GM21619 (cell line): ENCODE results near the gene FARP1.

Source experiments
- ATAC-seq: cut with Tn5 transposase; IDR thresholded peaks from one replicate; pipeline ENCODE4 v1.9.1; 2021; ENCODE audit not compliant: unreplicated experiment

Gene FARP1

DNA sequence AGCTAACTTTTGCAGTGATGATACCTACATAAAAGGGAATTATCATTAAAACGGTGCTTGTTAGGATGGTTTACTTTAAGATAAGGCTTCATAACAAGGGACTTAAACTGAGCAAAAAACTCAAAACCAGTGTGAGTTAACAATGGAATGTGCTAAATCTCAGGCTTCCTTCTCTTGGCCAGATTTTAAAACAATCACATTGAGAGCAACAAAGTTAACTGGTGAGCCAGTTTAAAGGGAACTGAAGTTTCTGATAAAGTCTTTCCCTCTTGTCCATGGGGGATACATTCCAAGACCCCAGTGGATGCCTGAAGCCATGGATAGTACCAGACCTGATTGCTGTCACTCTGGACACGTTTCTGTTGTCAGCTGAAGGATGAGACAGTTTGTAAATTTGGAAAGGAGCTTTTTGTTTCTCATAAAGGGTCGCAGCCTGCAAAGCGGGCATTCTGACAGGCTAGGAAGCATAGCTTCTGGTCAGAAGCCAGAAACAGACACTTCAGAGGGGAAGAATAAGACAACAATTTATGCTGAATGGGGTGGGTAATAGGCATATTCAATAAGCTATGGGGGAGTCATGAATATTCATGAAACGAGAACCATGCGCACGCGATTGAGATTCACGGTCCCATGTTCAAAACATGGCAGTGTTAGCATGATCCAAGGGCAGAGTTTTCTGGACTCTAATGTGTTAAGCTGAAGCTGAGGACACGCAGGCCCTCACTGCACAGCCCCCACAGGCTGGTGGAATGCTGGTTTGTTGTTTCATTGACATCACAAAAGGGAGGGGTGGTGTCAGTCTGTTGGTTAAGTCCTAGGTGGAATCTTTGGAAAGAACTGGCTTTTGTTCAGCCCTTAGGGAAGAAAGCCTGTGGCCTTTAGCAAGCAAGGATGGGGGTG is 184.7 kb downstream of the FARP1 start:
- ATAC-seq = no peak

DNA sequence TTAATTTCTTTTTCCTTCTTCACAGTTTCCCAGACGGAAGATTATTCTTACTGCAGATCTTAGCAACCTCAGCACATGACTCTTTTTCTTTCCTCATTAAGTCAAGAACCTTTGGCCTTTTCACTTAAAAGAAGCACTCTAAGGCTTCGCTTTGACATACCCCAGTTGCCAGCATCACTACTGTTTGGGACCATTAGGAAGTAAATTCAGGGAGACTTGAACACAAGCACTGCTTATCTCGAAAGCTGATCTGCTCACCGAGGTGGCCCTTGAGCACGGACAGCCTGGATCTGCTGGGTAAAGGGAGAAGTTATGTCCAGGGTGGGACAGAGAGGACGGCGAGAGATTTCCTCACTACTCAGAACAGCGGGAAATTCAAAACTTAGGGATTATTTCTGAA is 185.6 kb downstream of the FARP1 start:
- no peak for ATAC-seq

DNA sequence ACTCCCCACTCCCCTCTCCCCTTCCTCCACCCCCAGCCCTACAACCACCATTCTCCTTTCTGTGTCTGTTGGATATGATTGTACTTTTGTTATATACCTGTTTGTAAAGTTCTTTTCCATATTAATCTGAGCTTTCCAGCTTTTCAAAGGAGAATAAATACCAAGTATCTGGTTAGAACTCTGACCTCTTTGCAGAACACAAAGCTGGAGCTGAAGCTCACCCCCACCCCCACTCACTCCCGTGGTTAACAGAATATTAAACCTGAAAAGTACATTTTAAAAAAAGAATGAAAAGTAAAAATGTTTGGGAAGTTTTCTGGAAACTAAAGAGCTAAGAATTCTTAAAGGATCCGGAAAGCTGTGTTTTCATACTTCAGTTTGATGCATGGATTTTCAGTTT is 189.3 kb downstream of the FARP1 start:
- no peak for ATAC-seq

DNA sequence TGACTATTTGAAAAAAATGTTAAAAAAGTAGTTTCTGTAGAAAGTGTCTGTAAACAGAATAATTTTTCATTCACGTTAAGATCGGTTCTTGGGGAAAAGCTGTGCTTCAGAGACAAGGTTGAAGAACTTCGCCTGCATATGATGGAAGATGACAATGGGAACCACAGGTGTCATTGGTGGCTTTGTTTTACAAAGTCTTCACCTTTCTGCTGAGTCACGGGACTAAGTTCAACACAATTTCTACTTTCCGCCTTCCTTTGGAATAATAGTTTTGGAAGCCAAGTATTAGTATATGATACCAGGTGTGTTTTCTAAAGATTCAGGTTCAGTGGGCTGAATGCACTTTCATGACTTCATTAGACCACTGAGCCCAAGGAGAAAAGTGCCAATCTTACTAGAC is 189.8 kb downstream of the FARP1 start:
- ATAC-seq = no peak

DNA sequence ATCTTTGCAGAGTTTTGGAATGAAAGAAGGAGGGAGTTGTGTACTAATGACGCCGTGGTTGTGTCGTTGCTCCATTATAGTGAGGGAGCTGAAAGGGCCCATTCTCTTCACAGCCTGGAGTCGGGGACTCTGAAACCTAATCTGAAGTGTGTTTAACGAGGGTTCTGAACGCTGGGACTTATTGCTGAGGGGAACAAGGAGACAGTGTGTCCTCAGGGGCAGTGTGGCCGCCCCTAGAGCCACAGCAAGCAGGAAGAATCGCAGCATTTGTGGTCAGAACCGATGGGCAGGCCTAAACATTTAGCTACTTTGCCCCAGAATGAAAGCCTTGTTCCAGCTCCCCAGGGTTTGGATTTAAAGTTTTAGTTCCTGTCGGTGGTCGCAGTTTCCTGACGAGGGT is 190.6 kb downstream of the FARP1 start:
- ATAC-seq = no peak

- ATAC-seq = no peak
Observed at GRCh38 chr13:98334620-98335205, 191.8 kb downstream of the FARP1 start.

GRCh38 chr13:98335721-98336120 is 192.8 kb downstream of the FARP1 start:
- ATAC-seq = no peak

DNA sequence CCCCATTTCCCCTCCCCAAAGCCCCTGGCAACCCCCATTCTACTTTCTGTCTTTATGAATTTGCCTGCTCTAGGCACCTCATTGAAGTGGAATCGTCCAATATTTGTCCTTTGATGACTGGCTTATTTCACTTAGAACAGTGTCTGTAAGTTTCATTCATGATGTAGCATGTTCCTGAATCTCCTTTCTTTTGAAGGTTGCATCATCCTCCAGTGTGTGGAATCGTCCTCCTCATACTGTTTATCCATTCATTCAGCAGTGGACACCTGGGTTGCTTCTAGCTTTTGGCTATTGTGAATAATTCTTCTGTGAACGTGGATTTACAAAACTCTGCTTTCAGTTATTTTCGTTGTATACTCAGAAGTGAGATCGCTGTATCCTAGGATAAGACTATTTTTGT is 195.4 kb downstream of the FARP1 start:
- no peak for ATAC-seq

- ATAC-seq = no peak
Observed at GRCh38 chr13:98339684-98340425, 197.0 kb downstream of the FARP1 start.

- ATAC-seq = no peak
Observed at GRCh38 chr13:98342953-98343352, 200.1 kb downstream of the FARP1 start.

DNA sequence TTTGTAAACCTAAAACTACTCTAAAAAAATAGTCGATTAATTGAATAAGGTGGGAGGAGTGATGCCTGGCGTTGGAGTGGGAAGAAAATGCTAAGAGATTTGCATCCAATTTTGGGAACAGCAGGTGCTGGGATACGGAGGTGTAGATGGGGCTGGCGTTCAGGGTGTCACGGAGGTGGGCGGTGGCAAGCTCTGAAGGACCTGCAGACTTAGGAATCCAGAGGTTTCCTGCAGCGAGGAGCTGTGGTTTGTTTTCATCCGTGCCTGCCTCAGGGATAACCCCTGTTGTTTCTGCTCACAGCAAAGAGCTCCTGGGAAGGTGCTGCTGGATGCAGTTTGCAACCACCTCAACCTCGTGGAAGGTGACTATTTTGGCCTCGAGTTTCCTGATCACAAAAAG is 200.6 kb downstream of the FARP1 start:
- ATAC-seq = no peak

- no peak for ATAC-seq
Observed at GRCh38 chr13:98344392-98344791, 201.5 kb downstream of the FARP1 start.

GRCh38 chr13:98345107-98345935 is 202.4 kb downstream of the FARP1 start:
- ATAC-seq = no peak

GRCh38 chr13:98346904-98347636 is 204.2 kb downstream of the FARP1 start:
- no peak for ATAC-seq

GRCh38 chr13:98347756-98348155 is 204.9 kb downstream of the FARP1 start:
- no peak for ATAC-seq

DNA sequence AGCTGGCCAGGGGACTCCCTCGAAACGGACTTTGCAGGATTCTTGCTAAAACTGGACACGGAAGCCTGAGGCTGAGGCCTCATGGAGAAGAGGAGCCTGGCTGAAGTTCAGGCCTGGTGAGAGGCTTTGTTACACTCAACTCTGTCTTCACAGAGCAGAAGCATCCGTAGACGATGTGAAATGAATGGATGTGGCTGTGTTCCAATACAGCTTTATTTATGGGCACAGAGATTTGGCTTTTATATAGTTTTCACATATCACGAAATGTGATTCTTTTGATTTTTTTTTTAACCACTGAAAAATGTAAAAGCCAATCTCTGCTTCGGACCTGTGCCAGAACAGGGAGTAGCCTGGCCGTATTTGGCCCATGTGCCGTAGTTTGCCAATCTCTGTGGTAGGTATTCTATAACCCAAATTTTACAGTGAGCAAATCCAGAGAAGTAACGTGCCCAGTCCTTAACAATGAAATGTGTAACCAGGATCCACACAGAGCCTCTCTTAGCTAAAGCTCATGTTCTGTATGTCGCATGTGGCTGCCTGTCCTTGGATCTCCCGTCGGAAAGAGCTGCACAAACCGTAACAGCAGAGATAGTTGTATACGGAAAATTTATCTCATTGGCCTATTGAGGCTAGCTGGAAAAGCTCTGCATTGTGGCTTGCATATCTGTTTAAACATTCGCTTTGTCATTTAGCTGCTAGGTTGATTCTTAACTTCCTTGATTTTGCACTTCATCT is 205.7 kb downstream of the FARP1 start:
- no peak for ATAC-seq

DNA sequence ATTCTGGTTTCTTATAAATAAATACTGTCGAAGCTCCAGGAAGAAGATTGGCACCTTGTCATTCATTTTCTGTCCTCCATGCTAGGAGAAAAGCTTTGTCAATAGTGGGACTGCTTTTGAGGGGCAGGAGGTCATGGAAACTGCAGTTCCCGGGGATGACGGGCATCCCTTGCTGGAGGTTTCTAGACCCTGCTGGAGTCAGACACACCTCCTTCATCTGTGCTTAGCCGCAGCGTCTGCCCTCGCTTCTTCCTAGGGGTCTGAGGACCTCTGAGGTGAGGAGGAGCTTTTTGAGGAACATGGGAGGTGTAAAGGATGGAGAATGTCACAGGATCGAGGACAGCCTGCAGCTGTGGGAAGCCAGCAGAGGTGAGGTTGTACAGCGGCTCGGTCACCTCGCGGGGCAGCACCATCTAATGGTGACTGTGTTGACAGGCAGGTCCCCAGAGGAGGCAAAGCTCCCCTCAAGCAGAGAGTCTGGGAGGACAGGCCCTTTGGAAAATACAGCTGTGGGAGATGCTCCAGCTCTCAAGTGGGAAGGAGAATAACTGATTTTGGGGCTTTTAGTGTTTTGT is 206.9 kb downstream of the FARP1 start:
- no peak for ATAC-seq

- no peak for ATAC-seq
Observed at GRCh38 chr13:98350746-98351330, 207.9 kb downstream of the FARP1 start.

DNA sequence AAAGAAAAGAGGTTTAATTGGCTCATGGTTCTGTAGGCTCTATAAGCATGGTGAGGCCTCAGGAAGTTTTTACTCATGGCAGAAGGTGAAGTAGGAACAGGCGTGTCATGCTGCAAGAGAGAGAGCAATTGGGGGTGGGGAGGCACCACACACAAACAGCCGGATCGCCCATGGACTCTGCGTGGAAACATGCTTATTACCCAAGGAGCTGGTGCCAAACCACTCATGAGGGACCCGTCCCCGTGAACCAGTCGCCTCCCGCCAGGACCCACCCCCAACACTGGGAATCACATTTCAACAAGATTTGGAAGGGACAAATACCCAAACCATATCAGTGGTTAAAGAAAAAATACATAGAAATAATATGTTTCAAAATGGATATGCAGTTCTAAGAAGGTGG is 208.7 kb downstream of the FARP1 start:
- ATAC-seq = no peak
